NCI-H187 treated with DMSO at 0.1 percent for 48 hours (cell line): ENCODE data around the gene TNFRSF8.

Experiments used
- DNase-seq: peaks from one replicate; lab custom pipeline; 2025; lab: John Stamatoyannopoulos, UW

Gene TNFRSF8

GRCh38 chr1:12159816-12160215 is 96.7 kb downstream of the TNFRSF8 start:
- no peak for DNase-seq

- DNase-seq, result no peak
These were observed 98.2 kb downstream of the TNFRSF8 start for GRCh38 chr1:12161324-12161661.

GRCh38 chr1:12161662-12162458 is 98.8 kb downstream of the TNFRSF8 start:
- no peak for DNase-seq

- DNase-seq, result no peak
These were observed 99.5 kb downstream of the TNFRSF8 start for GRCh38 chr1:12162459-12163137.

DNA sequence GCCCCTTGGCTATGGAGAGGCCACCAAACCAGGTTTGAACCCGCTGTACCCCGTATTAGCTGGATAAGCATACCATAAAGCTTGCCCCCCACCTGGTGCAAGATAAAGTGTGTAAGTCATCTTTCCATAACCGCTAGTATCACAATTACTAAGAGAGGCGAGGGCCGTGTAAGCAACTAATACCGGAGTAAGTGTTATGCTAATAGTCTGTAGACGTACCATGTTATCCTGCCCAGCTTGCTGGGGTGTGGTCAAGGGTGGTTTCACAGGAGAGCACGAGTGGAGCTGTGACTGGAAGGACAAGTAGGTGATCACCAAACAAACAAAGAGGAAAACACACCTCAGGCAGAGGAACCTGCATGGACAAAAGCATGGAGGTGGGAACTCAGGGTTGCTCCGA is 100.1 kb downstream of the TNFRSF8 start:
- DNase-seq, result no peak

DNA sequence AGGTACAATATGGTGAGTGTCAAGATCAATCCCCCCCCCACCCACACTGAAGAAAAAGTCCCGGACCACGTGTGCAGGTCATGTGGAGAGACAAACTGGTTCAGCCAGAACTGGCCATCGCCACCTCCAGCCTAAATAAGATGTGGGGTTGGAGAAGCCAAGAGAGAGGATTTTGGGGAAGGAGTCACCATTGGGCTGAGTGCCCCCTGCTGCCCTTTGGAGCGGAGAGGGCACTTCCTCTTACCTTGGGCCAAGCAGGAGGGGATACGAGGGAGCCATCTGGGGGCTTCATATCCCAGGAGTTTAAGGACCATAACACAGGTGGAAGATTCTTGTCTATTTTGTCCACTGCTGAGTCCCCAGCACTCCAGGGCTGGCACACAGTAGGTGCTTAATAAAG is 101.1 kb downstream of the TNFRSF8 start:
- DNase-seq, result no peak

- DNase-seq, result no peak
These were observed 102.2 kb downstream of the TNFRSF8 start for GRCh38 chr1:12165342-12165741.

- no peak for DNase-seq
These were observed 103.9 kb downstream of the TNFRSF8 start, which contains the start of gene TNFRSF1B for GRCh38 chr1:12166834-12167492. Gene TNFRSF1B (plus strand): TSS chr1:12166991. CDS start chr1:12167092, 101 bp downstream.

- DNase-seq, result no peak
These were observed 104.7 kb downstream of the TNFRSF8 start for GRCh38 chr1:12167493-12168429.

DNA sequence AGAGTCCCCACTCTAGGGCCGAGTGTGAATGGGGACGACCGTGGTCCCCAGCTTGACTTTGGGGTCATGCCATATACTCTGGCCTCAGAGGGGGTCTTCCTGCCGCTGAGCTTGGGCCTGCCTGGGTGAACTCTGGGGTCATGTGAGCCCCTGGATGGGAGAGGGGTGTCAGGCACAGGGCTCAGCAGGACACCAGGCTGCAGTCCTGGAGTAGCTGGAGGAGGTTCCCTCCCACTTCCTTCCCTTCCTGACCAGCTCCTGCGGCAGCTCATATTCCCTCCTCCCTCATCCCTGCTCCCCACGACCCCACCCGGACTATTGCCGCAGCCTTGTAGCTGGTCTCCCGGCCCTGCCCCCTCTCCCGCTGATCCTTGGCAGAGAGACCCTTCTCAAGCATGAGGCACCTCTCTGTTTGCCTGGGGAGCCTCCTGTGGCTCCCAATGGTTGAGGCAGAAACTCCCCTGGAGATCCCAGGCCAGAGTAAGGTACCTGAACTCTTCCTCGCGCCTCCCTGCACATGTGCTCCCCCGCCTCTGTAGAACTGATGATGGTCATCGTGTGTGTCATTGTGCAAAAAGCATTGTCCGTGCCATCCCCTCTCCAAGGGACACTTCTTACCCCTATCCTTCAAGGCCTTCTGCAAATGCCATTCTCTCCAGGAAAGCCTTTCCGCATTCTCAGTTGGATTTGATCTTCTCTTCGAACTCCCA is 105.5 kb downstream of the TNFRSF8 start:
- no peak for DNase-seq

DNA sequence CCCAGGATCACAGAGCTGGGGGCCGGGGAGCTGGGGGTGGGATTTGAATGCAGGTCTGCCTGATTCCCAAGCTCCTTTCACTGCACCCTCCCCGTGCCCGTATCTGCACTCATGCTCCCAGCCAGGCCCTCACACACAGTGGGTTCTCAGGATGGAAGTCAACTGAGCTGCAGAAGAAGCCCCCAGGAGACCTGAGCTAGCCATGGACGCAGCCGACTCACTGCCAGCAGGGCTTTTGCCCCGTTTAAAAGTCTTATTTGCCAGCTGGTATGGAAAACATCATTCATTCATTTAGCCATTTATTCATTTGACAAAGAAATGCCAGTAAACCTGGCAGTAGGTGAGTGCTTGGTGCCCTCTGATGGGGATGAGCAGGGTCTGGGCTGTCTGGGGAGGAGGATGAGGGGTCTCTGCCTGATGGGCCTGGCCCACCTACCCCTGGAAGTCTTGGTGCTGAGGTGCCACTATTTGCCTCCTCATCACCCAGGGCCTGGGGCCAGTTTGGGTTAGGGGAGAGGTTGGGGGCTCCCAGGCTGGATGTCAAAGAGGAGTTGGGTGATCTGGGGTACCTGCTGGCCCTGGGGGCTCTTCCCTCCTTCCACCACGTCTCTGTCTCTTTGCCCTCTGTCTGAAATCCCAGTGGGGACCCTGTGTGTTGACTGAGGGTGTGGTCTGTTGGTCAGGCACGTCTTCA is 106.5 kb downstream of the TNFRSF8 start:
- DNase-seq, result no peak

DNA sequence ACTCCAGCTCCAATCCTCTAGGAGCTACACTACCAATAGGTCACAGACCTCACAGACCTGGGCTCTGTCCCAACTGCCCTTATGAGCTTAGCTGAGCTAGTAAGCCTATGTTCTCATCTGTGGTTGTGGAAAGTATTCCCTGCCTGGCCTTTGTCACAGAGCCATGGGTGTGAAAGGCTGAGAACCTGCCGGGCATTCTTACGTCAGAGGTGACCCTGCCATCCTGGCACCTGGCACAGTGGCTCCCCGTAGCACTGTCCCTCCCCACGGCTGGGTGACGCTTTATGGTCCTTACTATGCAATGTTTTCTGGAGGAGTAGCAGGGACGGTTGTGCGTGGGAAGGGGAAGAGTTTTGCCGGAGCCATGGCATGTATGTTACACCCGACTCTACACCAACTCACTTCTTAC is 107.2 kb downstream of the TNFRSF8 start:
- no peak for DNase-seq

GRCh38 chr1:12171206-12172041 is 108.3 kb downstream of the TNFRSF8 start:
- no peak for DNase-seq

GRCh38 chr1:12172042-12172851 is 109.1 kb downstream of the TNFRSF8 start:
- no peak for DNase-seq

DNA sequence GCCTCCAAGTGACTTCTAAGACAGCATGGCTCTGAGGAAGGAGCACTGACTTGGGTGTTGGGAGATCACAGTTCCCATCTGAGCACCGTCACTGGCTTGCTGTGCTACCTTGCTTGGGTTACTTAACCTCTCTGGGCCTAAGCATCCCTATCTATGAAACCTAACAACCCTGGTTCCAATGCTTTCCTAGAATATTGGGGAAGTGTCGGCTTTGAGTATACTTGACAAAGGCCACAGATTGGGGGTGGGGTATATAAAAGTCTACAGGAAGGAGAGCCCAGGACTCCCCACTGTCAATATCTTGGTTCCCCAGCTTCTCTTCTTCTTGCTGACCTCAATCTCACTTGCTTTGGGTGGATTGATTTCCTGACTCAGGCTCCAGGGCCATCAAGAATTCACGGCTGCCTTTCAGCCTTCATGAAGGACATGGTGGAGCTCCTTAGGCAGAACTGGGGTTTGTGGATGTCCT is 110.0 kb downstream of the TNFRSF8 start:
- no peak for DNase-seq

DNA sequence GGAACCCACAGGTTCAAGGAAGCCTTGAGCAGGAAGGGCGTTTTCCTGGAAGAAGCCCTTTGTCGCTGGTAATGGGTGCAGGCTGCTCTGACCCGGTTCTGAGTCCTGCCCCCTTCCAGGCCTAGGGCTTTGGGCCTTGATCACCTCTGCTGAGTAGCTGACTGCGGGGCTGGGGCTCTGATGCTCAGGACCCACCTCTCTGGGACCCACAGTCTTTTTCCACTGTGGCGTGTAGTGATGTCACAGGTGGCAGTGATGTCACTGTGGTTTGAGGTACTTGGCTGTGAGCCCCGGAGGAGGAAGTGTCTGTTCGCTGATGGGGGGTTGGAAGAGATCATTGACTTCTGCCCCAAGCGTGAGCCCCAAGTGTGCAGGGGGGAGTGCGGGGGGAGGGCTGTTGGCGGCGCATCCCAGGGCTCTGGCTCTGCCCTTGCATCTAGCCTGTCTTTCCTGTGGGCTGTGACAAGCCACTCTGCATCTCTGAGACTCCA is 110.6 kb downstream of the TNFRSF8 start:
- no peak for DNase-seq

- DNase-seq, result no peak
These were observed 112.1 kb downstream of the TNFRSF8 start for GRCh38 chr1:12174924-12175810.
